Renal cortex interstitium (tissue), 11 donors: ENCODE results near the gene TDRD3. TPM values are rescaled to one million over a fixed set of nuclear protein-coding genes. Genes with fewer than 3 reads are reported as not detected.
"Not testable (repeated sequence)": the region's sequence is repeated elsewhere in the genome, so short reads cannot be mapped to it uniquely, and the experiment has no call there.

Experiments
- DNase-seq, 11 donors: peaks; one replicate each; pipeline ENCODE4 v3.0.0-alpha.2; 2013; ENCODE audit warnings: low read depth in 9 of 11, low spot score in 4 of 11; ENCODE audit errors: extremely low read depth in 1 of 11
- polyA plus RNA-seq, 3 donors: library from polyadenylated mRNA; unstranded; fragments of 120-200 nt; gene quantifications; one replicate each; pipeline ENCODE4 v1.2.1, GENCODE V29; 2013; ENCODE audit not compliant: insufficient read length in 3 of 3

TDRD3 gene
- polyA plus RNA-seq, 3 donors, result 32.5 to 41.7 (median 38.9) TPM

DNA sequence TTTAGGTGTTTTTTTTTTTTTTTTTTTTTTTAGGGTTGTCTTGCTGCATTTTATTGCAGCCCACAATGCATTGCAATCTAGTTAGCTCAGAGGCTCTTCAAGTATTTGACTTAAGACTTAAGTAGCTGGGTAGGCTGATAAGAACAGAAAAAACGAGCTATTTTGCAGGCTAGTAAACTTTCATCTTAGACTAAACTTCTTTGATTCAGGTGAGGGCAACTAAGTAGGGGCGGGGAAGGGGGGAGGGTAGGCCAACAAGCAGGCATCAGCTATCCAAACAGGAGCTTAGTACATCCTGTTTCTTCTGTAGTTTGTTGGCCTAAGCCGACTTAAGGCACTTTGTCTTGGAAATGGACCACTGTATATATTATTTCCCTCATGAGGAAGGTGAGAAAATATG lies 4.9 kb upstream of the TDRD3 start:
- no peak for DNase-seq

DNA sequence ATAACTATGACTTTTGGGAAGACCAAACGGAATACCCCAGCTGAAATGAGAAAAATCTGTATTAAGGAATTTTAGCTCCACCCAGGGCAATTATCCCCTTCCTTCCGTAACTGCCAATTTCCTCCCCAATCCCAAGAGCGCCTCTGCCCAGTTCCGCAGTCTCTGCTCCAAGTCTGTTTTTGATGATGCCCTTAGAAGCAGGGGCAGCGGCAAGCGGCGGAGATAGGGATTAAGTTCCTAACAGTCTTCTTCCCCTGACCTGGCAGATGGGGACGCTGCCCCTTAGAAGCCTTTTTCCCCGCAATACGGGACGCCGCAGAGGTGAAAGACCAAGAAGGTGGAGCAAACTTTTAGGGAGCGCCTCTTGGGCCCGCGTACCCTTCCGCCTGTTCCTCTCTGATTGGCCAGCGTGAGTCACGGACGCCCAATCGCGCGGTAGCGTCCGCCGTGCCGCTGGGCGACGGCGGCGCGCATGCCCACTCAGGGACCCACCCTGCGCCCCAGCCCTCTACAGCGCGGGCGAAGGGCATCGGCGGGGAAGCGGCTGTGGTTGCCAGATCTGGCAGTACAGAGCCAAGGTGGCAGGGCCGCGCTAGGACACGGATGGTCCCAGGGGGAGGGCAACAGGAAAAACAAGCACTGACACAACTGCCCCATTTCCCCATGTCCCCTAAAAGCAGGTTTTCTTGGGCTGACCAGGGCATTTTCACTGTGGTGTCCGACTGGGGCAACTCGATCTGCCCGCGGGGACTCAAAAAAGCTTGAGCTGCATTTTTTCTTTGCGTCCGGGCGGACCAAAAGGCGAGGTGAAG lies 843 bp upstream of the TDRD3 start:
- DNase-seq, result peak in 10 of 11 donors; percentile 78 to 90 (median 85)

DNA sequence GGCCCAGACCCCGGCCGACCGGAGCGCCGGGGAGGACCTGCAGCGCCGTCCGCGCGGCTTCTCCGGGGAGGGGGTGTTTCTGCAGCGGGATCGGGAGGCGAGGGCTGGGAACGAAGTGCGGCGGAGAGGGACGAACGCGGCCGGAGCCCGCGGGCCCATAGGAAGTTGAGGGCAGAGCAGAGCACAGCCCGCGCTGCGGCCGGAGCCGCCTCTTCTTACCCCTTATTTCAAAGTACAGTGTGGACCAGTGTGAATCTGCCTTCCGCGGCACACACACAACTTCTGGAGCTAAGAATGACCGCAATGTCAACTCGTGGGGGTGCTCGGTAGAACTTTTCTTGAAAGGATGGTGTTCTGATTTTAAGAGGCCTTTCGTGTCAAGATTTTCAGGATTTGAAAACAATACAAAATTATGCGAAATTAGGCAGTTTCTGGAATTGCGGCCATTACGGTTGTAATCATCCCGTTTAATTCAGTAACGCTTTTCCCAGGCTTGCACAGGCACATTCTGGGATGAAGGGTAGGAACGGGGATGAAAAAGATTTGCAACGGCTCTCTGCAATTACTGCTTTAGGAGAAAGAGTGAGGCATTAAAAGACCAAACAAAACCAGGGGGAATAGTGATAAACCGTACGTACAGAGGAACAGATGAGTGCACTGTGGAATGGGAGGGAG lies 821 bp downstream of the TDRD3 start:
- peak in 10 of 11 donors; percentile 42 to 71 (median 55) for DNase-seq

DNA sequence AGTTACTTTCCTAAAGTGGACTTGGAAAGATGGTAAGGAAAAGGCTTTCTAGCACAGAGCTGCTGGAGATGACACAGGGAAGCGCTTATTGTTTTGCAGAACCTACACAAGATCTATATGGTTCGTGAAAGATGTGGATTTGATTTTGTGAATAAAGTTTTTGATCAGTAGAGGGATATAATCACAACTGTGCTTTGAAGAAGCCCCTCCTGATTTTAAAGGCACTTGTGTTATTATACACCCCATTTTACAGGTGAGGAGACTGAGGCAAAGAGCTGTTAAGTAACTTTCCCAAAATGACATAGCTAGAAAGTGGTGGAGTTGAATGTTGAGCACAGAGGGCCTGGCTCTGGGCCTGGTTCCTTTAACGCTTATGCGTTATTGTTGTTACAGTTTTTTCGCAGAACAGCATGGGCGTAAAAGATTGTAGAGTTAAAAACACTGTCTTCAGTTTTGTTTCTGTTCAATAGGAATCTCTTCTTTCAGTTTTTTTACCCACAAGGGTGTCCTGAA lies 1.4 kb downstream of the TDRD3 start:
- DNase-seq, result peak in 5 of 11 donors; percentile 6 to 19 (median 15)

DNA sequence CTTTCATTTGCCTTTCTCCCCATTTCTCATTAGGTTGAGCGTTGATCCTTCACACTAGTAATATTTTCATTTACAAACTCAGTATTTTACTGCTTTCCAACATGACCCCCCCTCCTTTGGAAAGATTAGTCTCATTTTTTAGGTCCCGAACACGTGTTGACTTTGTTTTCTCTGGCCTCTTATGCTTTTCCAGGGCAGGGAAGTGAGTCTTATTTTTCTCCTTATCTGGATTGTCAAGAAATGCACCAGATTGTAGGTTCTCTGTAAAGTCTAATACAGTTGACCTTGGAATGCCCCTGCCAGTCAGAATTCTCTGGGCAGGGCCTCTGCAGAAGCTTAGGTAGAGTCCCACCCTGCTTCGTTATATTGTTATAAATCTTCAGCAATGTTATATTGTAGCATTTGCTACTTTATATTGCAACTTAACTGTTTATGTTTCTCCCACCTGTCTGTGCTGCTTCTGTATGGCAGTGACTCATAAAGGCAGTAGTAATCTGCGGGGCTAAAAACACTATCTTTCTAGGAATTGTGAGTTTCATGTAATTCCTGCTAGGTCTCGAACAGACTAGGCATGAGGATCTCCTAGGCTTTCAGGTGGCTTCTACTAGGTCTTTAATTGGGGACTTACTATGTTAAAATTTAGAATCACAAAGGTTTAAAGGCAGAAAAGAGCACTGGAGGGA lies 2.0 kb downstream of the TDRD3 start:
- DNase-seq, result peak in 4 of 11 donors; percentile 5 to 31 (median 14)

DNA sequence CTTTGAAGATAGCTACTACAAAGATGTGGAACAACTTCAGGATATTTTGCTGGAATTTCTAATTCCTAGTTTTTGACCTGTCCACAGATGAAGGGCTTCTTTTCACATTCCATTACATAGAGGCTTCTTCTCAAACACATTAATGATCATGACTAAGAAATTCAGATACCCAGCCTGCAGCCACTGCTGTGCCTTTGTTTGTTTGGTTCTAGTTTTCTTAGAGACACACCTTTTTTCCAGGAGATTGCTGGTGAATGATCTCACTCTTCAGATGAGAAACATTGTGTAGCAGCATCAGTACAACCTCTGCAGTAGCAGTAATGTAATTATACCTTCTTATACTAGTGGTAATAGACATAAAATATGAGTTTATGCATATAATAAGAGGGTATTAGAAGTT lies 5.0 kb downstream of the TDRD3 start:
- DNase-seq, result no peak

DNA sequence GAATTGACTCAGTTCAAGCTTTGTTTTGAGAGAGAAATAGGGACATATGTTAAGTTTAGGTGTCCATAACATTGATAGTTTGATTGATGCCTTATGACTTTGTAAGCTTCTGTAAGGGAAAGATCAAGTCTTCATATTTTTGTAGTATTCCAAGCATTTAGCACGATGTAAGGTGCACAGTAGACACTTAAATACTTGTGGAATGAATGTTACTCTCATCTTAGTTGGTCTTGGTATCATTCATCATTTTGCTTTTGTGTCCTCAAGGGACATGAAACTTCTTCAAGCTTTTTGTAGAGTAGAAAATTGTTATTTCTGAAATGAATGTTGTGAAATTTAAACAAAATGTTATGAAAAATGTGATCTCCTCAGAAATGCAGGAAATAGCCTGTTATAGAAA lies 10.1 kb downstream of the TDRD3 start:
- DNase-seq, result no peak

DNA sequence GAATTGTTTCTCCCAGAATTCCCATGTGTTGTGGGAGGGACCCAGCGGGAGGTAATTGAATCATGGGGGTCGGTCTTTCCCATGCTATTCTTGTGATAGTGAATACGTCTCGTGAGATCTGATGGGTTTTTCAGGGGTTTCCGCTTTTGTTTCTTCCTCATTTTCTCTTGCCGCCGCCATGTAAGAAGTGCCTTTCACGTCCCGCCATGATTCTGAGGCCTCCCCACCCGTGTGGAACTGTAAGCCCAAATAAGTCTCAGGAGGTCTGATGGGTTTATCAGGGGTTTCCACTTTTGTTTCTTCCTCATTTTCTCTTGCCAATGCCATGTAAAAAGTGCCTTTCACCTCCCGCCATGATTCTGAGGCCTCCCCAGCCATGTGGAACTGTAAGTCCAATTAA lies 10.8 kb downstream of the TDRD3 start:
- not testable (repeated sequence) for DNase-seq

DNA sequence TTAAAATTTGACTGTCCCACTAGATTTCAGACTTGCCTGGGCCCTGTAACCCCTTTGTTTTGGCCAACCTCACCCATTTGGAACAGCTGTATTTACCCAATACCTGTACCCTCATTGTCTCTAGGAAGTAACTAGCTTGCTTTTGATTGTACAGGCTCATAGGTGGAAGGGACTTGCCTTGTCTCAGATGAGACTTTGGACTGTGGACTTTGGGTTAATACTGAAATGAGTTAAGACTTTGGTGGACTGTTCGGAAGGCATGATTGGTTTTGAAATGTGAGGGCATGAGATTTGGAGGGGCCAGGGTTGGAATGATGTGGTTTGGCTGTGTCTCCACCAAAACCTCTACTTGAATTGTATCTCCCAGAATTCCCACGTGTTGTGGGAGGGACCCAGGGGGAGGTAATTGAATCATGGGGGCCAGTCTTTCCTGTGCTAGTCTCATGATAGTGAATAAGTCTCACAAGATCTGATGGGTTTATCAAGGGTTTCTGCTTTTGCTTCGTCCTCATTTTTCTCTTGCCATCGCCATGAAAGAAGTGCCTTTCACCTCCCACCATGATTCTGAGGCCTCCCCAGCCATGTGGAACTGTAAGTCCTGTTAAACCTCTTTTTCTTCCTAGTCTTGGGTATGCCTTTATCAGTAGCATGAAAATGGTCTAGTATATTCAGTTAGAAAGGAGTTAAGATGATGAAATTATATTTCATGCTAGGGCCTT lies 12.7 kb downstream of the TDRD3 start:
- not testable (repeated sequence) for DNase-seq

DNA sequence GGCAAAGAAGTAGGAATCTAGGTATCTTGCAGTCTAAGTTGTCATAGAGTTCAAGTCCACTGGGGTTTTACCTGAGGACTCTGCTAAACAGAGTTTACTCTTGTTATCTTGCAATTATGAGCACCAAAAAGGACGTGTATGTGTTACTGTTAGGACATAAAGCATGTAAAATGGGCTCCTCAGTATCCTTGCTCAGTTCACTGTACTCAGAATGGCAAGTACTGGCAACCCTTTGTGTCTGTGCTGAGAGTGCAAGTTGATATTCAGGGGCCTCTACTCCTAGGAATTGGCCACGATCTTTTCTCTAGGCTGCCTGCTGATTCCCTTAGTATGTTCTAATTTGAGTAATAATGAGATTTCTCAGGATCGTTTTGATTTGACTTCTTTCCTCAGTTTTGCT lies 13.3 kb downstream of the TDRD3 start:
- no peak for DNase-seq

DNA sequence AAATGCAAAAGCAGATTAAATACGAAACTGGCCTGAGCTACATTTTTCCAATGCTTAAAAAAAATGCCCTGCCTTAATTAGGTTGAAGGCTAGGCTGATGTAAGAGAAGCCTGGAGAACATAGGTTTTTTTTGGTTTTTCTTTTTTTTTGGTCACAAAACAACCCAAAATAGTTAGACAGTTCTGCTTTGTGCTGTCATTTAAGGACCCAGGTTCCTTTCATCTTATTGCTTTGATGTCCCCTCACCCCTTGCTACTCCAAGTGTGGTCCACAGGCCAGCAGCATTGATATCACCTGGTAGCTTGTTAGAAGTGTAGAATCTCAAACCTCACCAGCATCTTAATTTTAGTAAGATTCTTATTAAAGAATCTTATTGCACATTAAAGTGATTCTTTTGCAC lies 14.4 kb downstream of the TDRD3 start:
- no peak for DNase-seq

DNA sequence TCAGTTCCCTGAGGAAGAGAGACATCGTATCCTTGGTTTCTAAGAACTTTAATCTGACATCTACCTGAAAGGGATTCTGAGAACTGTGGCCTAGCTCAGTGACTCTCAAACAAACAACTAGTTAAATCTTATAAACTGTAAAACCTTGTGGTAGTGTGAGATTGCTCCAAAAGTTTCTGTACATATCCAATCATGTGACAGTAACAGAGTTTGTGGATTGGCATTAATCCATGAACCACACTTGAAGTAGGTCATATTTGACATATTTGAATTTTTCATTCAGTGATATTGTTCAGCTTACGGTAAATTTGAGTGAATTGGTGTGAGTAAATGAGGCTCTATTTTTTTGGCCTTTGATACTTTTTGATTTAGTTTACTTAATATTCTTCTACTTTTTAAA lies 15.0 kb downstream of the TDRD3 start:
- no peak for DNase-seq

DNA sequence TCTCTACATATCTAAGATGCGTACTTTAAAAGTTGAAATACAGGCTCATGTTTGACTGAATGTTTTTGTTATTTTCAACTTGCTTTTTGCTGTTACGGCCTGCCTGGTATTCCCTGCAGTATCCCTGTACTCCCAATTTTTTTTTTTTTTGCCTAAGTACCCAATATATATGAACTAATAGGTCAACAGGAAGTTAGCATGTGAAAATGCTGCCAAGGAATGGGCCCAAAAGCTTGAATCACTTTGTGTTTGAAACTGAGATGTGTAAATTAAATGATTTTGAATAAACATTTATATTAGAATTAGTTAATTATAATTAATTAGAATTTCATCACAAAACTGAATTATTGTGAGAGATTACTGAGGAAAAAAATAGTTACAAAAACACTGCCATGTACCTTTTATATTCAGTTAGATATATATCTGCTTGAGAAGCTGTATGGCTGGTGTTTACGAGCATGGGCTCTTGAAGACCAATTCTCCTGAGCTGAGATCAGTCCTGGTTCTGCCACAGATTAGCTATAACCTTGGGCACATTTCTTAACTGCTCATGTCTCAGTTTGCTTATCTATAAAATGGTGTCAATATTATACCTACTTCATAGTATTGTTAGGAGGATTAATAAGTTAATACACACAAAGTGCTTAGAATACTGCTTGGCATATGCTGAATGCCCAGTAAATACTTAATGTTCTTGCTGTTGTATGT lies 16.0 kb downstream of the TDRD3 start:
- DNase-seq, result no peak

DNA sequence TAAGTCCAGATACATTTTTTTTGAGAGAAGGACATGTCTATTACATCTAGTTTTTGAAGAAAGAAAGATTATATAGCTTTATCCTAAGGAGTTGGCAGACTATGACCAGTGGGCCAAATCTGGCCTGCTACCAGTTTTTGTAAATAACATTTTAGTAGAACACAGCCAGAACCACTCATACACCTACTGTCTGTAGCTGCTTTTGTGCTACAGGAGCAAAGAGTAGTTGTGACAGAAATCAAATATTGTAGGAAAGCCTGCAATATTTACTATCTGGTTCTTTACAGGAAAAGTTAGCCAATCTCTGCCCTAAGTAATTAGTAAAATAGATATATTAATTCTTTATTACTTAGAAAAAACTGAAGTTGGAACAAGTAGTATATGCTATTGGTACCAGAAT lies 17.2 kb downstream of the TDRD3 start:
- DNase-seq, result no peak

DNA sequence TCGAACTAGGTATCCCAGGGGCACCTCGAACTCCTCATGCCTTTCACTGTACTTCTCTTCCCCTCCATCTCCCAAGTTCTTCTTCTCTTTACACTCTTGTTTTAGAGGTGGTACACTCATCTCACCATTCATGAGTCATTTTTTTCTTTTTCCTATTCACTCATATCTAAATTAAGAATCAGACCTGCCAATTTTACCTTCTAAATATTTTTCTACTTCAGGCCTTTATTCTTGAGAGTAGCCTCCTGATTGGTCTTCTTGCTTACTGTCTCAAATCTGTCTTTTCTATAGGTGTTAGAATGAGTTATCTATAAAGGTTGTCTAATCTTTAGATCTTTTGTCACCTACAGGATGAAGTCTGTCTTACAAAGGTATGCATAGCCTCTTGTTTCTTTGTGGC lies 20.7 kb downstream of the TDRD3 start:
- no peak for DNase-seq

DNA sequence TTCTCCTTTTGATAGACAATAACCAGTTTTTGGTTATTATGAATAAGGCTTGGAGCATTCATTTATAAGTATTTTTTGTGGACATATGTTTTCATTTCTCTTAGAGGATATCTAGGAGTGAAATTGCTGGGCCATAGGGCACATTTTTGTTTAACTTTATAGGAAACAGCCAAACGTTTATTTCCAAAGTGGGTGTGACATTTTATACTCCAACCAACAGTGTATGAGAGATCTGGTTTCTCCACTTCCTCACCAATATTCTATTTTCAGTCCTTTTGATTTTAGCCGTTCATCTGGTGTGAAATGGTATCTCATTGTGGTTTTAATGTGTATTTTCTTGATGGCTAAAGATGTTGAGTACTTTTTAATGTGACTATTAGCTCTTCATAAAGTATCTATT lies 21.9 kb downstream of the TDRD3 start:
- DNase-seq, result no peak

DNA sequence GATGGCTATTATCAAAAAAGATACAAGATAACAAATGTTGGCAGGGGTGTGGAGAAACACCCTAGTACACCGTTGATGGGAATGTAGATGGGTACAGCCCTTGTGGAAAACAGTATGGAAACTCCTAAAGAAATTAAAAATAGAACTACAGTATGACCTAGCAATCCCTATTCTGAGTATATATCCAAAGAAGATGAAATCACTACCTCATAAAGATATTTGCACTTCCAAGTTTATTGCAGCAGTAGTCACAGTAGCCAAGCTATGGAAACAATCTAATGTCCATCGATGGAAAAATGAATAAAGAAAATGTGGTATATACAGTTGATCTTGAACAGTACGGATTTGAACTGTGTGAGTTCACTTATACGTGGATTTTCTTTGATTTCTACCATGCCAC lies 28.3 kb downstream of the TDRD3 start:
- no peak for DNase-seq

DNA sequence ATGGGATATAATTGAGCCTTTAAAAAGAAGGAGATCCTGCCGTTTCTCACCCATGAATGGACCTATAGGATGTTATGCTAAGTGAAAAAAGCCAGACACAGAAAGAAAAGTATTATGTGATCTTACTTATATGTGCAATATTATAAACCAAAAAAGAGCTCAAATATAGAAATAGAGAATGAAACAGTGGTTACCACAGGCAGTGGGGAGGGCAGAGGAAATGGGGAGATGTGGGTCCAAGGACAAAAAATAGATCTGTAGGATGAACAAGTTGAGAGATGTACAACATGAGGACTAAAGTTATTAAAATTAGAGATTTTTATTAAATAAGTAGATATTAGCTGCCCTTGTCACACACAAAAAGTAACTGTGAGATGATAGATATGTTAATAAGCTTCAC lies 29.1 kb downstream of the TDRD3 start:
- no peak for DNase-seq

DNA sequence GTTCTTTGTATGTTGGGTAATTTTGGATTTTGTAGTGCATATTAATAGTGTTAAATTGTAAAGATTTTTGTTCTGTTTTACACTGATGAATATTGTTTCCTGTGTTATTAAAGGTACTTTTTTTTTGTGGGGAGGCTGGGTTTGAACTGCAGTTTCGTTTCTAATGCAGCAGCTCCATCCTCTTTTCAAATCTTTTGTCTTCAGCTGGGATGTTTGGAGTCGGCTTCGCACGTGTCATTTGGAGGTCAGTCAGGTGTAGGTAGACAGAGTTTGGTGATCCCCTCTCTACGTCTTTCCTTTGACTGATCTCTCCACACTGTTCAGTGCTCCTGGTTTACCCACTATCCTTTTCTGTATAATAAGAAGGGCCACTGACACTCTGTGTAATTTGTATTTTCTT lies 30.3 kb downstream of the TDRD3 start:
- DNase-seq, result no peak
